Vagina (tissue), 2 donors: ENCODE results near the gene NOTCH3. TPM values are rescaled to one million over a fixed set of nuclear protein-coding genes. Genes with fewer than 3 reads are reported as not detected.

Experiments used
- DNase-seq, 2 donors: peaks; one replicate each; pipeline ENCODE4 v3.0.0-alpha.2; 2017; ENCODE audit errors: extremely low spot score in 2 of 2
- H3K27ac ChIP-seq: fragments of 200-600 bp; sonication (generic); one replicate; pipeline ENCODE4 v1.5.1; 2019
- H3K27me3 ChIP-seq: fragments of 200-600 bp; sonication (generic); one replicate; pipeline ENCODE4 v1.5.1; 2019
- H3K36me3 ChIP-seq, 2 donors: fragments of 200-600 bp; sonication (generic); one replicate each; pipeline ENCODE4 v1.5.1; 2017 to 2019
- H3K4me1 ChIP-seq: fragments of 200-600 bp; sonication (generic); one replicate; pipeline ENCODE4 v1.5.1; 2019
- H3K4me3 ChIP-seq, 2 donors: fragments of 200-600 bp; sonication (generic); 1 replicate in 1 of 2; 2 replicates in 1 of 2; pipeline ENCODE4 v1.5.1; 2016 to 2019
- H3K9me3 ChIP-seq: fragments of 200-600 bp; sonication (generic); one replicate; pipeline ENCODE4 v1.5.1; 2019
- intact Hi-C: fragments of 100-400 bp; cut with DNase I; formaldehyde crosslinking; loops from one replicate; pipeline ENCODE4 v1.15.1; 2023
- microRNA-seq: library from miRNA; unstranded; fragments of <30 nt; microRNA quantifications from one replicate; pipeline ENCODE4, GENCODE V29; 2017; ENCODE audit warnings: borderline number of aligned reads, borderline replicate concordance
- small RNA-seq: library from RNA; depleted of rRNA; stranded (forward); fragments of <200 nt; gene quantifications from one replicate; pipeline ENCODE3, GENCODE V24; 2016
- total RNA-seq: library from RNA; depleted of rRNA; stranded (reverse); fragments of >200 nt; gene quantifications from one replicate; pipeline ENCODE4 v1.2.3, GENCODE V29; 2016
- TF ChIP-seq, protein P1 (sequence below), 3 experiments: fragments of 450-650 bp in 2 of 3; fragments of 200-600 bp in 1 of 3; sonication (generic) in 1 of 3; IDR thresholded peaks; one replicate each; pipeline ENCODE4 v1.5.1; 2017 to 2019; ENCODE audit warnings: antibody characterized with exemption in 3 of 3, mild to moderate bottlenecking in 2 of 3, moderate library complexity in 2 of 3

Gene NOTCH3
- total RNA-seq, 1 donor from 2014 or later, result 76.6 TPM

- peaks cover 0 to 38% of the 10 kb centered on the region in 2 donors for H3K36me3 ChIP-seq
- H3K4me3 ChIP-seq, result no peak overlapping the region
- intact Hi-C loops, result no loop called here
- H3K4me1 ChIP-seq, result peaks cover 20% of the 10 kb centered on the region
- no peak for DNase-seq
- TF ChIP-seq, protein P1, sequence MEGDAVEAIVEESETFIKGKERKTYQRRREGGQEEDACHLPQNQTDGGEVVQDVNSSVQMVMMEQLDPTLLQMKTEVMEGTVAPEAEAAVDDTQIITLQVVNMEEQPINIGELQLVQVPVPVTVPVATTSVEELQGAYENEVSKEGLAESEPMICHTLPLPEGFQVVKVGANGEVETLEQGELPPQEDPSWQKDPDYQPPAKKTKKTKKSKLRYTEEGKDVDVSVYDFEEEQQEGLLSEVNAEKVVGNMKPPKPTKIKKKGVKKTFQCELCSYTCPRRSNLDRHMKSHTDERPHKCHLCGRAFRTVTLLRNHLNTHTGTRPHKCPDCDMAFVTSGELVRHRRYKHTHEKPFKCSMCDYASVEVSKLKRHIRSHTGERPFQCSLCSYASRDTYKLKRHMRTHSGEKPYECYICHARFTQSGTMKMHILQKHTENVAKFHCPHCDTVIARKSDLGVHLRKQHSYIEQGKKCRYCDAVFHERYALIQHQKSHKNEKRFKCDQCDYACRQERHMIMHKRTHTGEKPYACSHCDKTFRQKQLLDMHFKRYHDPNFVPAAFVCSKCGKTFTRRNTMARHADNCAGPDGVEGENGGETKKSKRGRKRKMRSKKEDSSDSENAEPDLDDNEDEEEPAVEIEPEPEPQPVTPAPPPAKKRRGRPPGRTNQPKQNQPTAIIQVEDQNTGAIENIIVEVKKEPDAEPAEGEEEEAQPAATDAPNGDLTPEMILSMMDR (IDR thresholded peaks at IDR 0.05), result no peak
- H3K27me3 ChIP-seq, result no peaks in the 10 kb centered on the region
- H3K9me3 ChIP-seq, result no peaks in the 10 kb centered on the region
- no peak overlapping the region for H3K27ac ChIP-seq
Observed at GRCh38 chr19:15109768-15110417, 90.9 kb downstream of the NOTCH3 start.

Small RNA genes lying within 50 kb of the gene (microRNA-seq; reads per million reads assigned to microRNA genes)
- 3.8 reads per million for gene MIR6795

Small RNA genes lying within 50 kb of the gene (small RNA-seq; reads per million reads assigned to genes)
- not detected for gene MIR6795
- not detected for gene RNU6-782P

Other genes starting within 250 kb of the NOTCH3 start
- not detected for gene SLC1A6, start 221.1 kb downstream of the NOTCH3 start, total RNA-seq
- 34.6 TPM for gene CASP14, start 151.5 kb downstream of the NOTCH3 start, total RNA-seq
- gene OR1I1, start 118.8 kb downstream of the NOTCH3 start, total RNA-seq, result not detected
- gene SYDE1, start 93.6 kb downstream of the NOTCH3 start, total RNA-seq, result 31.9 TPM
- gene EPHX3, start 31.5 kb upstream of the NOTCH3 start, total RNA-seq, result 14.0 TPM
- gene BRD4, start 131.5 kb upstream of the NOTCH3 start, total RNA-seq, result 53.0 TPM
- 27.7 TPM for gene AKAP8, start 178.8 kb upstream of the NOTCH3 start, total RNA-seq
- 127 TPM for gene AKAP8L, start 218.0 kb upstream of the NOTCH3 start, total RNA-seq
- gene WIZ, start 249.0 kb upstream of the NOTCH3 start, total RNA-seq, result 44.4 TPM